Stimulated activated naive B cell treated with anti-CD40 and anti-IgM and Interleukin-4, amounts not matched to agents 10 μg/mL and 1 μg/mL and 100 μg/mL, for 72 hours (primary cell): ENCODE results near the gene FBXL15.

Experiments
- ATAC-seq, 2 donors: fragments of 150-1000 bp; cut with Tn5 transposase; replicated peaks; 2 replicates each; pipeline ENCODE4 v1.10.0; 2021; ENCODE audit warnings: moderate library complexity in 1 of 2
- DNase-seq: peaks from one replicate; pipeline ENCODE4 v3.0.0; 2021
- H3K27ac Mint-ChIP-seq: one replicate; pipeline ENCODE4 v1.8.0; 2022; ENCODE audit warnings: mild to moderate bottlenecking, mixed read lengths
- H3K27me3 Mint-ChIP-seq, 2 donors: one replicate each; pipeline ENCODE4 v1.8.0; 2022; ENCODE audit warnings: mixed read lengths in 2 of 2
- H3K36me3 Mint-ChIP-seq, 2 donors: one replicate each; pipeline ENCODE4 v1.8.0; 2022; ENCODE audit warnings: mixed read lengths in 2 of 2, mild to moderate bottlenecking in 1 of 2
- H3K4me1 Mint-ChIP-seq, 2 donors: one replicate each; pipeline ENCODE4 v1.8.0; 2022; ENCODE audit warnings: mixed read lengths in 2 of 2, mild to moderate bottlenecking in 1 of 2
- H3K4me3 Mint-ChIP-seq, 2 donors: one replicate each; pipeline ENCODE4 v1.8.0; 2022; ENCODE audit warnings: mild to moderate bottlenecking in 2 of 2, mixed read lengths in 2 of 2, moderate library complexity in 1 of 2
- H3K9me3 Mint-ChIP-seq, 2 donors: one replicate each; pipeline ENCODE4 v1.8.0; 2022; ENCODE audit warnings: mixed read lengths in 2 of 2, mild to moderate bottlenecking in 1 of 2

Gene FBXL15

DNA sequence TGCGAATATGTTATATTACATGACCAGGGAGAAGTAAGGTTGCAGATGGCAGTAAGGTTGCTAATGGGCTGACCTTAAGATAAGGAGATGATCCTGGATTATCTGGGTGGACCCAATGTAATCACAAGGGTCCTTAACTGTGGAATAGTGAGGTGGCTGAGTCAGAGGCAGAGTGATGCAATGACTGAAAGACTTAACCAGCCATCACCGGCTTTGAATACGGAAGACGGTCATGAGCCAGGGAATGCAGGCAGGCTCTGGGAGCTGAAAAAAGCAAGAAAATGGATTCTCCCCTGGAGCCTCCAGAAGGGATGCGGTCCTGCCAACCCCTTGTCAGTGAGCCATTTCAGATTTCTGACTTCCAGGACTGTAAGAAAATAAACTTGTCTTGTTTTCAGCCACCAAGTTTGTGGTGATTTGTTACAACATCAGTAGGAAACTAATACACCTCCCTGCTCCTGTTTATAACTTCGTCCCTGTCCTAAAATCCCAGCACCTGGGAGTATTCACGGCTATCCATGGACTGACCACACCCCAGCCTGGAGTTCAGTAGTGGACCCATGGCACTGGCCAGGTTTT lies 35.3 kb downstream of the FBXL15 start:
- Mint-ChIP-seq H3K36me3 (peaks cover 7 to 25% of the 10 kb centered on the region in 2 donors), H3K27ac (no peak overlapping the region), H3K27me3 (no peaks in the 10 kb centered on the region), H3K4me1 (peaks cover 13 to 27% of the 10 kb centered on the region in 2 donors), H3K9me3 (no peaks in the 10 kb centered on the region), H3K4me3 (no peak overlapping the region)
- no peak for ATAC-seq
- DNase-seq, result no peak

- no peaks in the 10 kb centered on the region for H3K9me3 Mint-ChIP-seq
- H3K27ac Mint-ChIP-seq, result no peak overlapping the region
- H3K36me3 Mint-ChIP-seq, result peaks cover 7 to 16% of the 10 kb centered on the region in 2 donors
- ATAC-seq (no peak), DNase-seq (no peak)
- H3K27me3 Mint-ChIP-seq, result no peaks in the 10 kb centered on the region
- no peak overlapping the region for H3K4me3 Mint-ChIP-seq
- peaks cover 20 to 28% of the 10 kb centered on the region in 2 donors for H3K4me1 Mint-ChIP-seq
Observed at GRCh38 chr10:102457591-102458150, 37.0 kb downstream of the FBXL15 start.

DNA sequence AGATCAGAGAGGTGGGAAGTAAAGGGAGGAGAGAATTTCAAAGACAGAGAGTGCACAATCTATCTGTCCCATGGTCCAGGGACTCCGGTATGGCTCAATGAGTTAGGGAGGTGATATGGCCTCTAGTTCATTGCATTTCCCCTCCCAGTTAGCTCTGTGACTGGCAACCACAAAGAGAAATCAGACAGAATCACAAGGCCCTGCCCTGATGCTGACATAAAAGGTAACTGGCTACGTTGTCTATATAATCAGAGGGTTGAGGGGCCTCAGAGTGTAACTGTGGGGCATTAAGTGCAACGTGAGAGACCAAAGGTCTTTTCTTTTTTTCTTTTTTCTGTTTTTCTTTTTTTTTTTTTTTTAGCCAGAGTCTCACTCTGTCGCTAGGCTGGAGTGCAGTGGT lies 38.0 kb downstream of the FBXL15 start:
- Mint-ChIP-seq H3K9me3 (no peaks in the 10 kb centered on the region), H3K4me1 (peaks cover 22 to 31% of the 10 kb centered on the region in 2 donors), H3K36me3 (peaks cover 3 to 10% of the 10 kb centered on the region in 2 donors), H3K27me3 (no peaks in the 10 kb centered on the region), H3K27ac (no peak overlapping the region), H3K4me3 (no peak overlapping the region)
- DNase-seq (no peak), ATAC-seq (no peak)

DNA sequence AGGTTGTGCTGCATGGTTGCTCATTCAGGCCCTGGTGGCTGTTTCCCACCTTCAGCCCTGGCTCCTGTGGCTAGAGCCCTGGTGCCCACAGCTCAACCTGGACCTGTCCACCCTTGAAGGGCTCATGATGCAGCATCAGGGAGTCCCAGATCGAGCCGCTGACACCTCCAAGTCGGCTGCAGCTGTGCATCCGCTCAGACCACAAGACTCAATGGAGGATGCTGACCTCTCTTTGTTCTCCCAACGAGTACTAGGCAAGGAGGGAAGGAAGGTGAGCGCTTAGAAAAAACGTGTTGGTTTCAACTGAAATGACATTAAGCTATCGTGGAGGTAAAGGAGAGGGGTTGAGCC lies 40.2 kb downstream of the FBXL15 start:
- peak; percentile 36 to 43 for ATAC-seq
- Mint-ChIP-seq H3K36me3 (peaks cover 1 to 5% of the 10 kb centered on the region in 2 donors), H3K27me3 (no peaks in the 10 kb centered on the region), H3K4me3 (peak overlapping the region; percentile 93 to 96), H3K9me3 (no peaks in the 10 kb centered on the region), H3K27ac (peak overlapping the region; percentile 88), H3K4me1 (peaks cover 23 to 37% of the 10 kb centered on the region in 2 donors)
- DNase-seq, result no peak

GRCh38 chr10:102461187-102462054 lies 40.8 kb downstream of the FBXL15 start:
- DNase-seq (peak; percentile 89), ATAC-seq (peak; percentile 96 to 97)
- Mint-ChIP-seq H3K36me3 (peaks cover 0 to 5% of the 10 kb centered on the region in 2 donors), H3K9me3 (no peaks in the 10 kb centered on the region), H3K4me1 (peaks cover 23 to 37% of the 10 kb centered on the region in 2 donors), H3K4me3 (peak overlapping the region; percentile 93 to 96), H3K27ac (peak overlapping the region; percentile 88), H3K27me3 (no peaks in the 10 kb centered on the region)

- no peaks in the 10 kb centered on the region for H3K9me3 Mint-ChIP-seq
- H3K4me1 Mint-ChIP-seq, result peaks cover 23 to 37% of the 10 kb centered on the region in 2 donors
- peak overlapping the region; percentile 60 for H3K27ac Mint-ChIP-seq
- no peaks in the 10 kb centered on the region for H3K27me3 Mint-ChIP-seq
- H3K36me3 Mint-ChIP-seq, result peaks cover 0 to 2% of the 10 kb centered on the region in 2 donors
- no peak for ATAC-seq
- no peak for DNase-seq
- peak overlapping the region; percentile 46 to 96 for H3K4me3 Mint-ChIP-seq
Observed at GRCh38 chr10:102462512-102463054, 41.9 kb downstream of the FBXL15 start.

DNA sequence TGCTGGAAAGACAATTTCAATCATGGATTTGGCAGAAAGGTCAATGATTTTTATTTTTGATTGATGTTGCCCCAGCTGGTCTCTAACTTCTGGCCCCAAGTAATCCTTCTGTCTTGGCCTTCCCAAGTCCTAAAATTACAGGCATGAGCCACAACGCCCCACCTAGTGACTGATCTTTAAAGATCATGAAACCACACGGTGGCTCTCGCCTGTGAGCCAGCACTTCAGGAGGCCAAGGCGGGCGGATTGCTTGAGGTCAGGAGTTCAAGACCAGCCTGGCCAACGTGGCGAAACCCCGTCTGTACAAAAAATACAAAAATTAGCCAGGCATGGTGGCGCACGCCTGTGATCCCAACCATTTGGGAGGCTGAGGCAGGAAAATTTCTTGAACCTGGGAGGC lies 43.3 kb downstream of the FBXL15 start:
- H3K4me3 Mint-ChIP-seq, result no peak overlapping the region
- H3K36me3 Mint-ChIP-seq, result peaks cover 0 to 3% of the 10 kb centered on the region in 2 donors
- H3K9me3 Mint-ChIP-seq, result no peaks in the 10 kb centered on the region
- no peak overlapping the region for H3K27ac Mint-ChIP-seq
- H3K4me1 Mint-ChIP-seq, result peaks cover 23 to 37% of the 10 kb centered on the region in 2 donors
- DNase-seq (no peak), ATAC-seq (no peak)
- H3K27me3 Mint-ChIP-seq, result no peaks in the 10 kb centered on the region

GRCh38 chr10:102465466-102465865 lies 44.8 kb downstream of the FBXL15 start:
- Mint-ChIP-seq H3K4me1 (peaks cover 23 to 37% of the 10 kb centered on the region in 2 donors), H3K9me3 (no peaks in the 10 kb centered on the region), H3K27me3 (no peaks in the 10 kb centered on the region), H3K4me3 (no peak overlapping the region), H3K36me3 (peaks cover 3 to 12% of the 10 kb centered on the region in 2 donors), H3K27ac (no peak overlapping the region)
- no peak for DNase-seq
- ATAC-seq, result no peak

GRCh38 chr10:102467318-102467717 lies 46.7 kb downstream of the FBXL15 start:
- peaks cover 11 to 19% of the 10 kb centered on the region in 2 donors for H3K4me1 Mint-ChIP-seq

GRCh38 chr10:102467971-102468438 lies 47.4 kb downstream of the FBXL15 start:
- peaks cover 5 to 12% of the 10 kb centered on the region in 2 donors for H3K4me1 Mint-ChIP-seq
- peaks cover 7 to 23% of the 10 kb centered on the region in 2 donors for H3K36me3 Mint-ChIP-seq
- H3K9me3 Mint-ChIP-seq, result no peaks in the 10 kb centered on the region
- H3K27ac Mint-ChIP-seq, result no peak overlapping the region
- H3K27me3 Mint-ChIP-seq, result no peaks in the 10 kb centered on the region
- no peak overlapping the region for H3K4me3 Mint-ChIP-seq
- no peak for ATAC-seq
- DNase-seq, result no peak

More at GRCh38 chr10:102467318-102467717, 46.7 kb downstream of the FBXL15 start:
- ATAC-seq (no peak), DNase-seq (no peak)
- no peaks in the 10 kb centered on the region for H3K27me3 Mint-ChIP-seq
- H3K9me3 Mint-ChIP-seq, result no peaks in the 10 kb centered on the region
- no peak overlapping the region for H3K27ac Mint-ChIP-seq
- H3K36me3 Mint-ChIP-seq, result peaks cover 7 to 19% of the 10 kb centered on the region in 2 donors
- no peak overlapping the region for H3K4me3 Mint-ChIP-seq

GRCh38 chr10:102468683-102469082 lies 48.0 kb downstream of the FBXL15 start:
- no peak overlapping the region for H3K27ac Mint-ChIP-seq
- no peaks in the 10 kb centered on the region for H3K27me3 Mint-ChIP-seq
- peaks cover 4 to 6% of the 10 kb centered on the region in 2 donors for H3K4me1 Mint-ChIP-seq
- no peak overlapping the region for H3K4me3 Mint-ChIP-seq
- no peak for ATAC-seq
- no peaks in the 10 kb centered on the region for H3K9me3 Mint-ChIP-seq
- peaks cover 10 to 23% of the 10 kb centered on the region in 2 donors for H3K36me3 Mint-ChIP-seq
- DNase-seq, result no peak

DNA sequence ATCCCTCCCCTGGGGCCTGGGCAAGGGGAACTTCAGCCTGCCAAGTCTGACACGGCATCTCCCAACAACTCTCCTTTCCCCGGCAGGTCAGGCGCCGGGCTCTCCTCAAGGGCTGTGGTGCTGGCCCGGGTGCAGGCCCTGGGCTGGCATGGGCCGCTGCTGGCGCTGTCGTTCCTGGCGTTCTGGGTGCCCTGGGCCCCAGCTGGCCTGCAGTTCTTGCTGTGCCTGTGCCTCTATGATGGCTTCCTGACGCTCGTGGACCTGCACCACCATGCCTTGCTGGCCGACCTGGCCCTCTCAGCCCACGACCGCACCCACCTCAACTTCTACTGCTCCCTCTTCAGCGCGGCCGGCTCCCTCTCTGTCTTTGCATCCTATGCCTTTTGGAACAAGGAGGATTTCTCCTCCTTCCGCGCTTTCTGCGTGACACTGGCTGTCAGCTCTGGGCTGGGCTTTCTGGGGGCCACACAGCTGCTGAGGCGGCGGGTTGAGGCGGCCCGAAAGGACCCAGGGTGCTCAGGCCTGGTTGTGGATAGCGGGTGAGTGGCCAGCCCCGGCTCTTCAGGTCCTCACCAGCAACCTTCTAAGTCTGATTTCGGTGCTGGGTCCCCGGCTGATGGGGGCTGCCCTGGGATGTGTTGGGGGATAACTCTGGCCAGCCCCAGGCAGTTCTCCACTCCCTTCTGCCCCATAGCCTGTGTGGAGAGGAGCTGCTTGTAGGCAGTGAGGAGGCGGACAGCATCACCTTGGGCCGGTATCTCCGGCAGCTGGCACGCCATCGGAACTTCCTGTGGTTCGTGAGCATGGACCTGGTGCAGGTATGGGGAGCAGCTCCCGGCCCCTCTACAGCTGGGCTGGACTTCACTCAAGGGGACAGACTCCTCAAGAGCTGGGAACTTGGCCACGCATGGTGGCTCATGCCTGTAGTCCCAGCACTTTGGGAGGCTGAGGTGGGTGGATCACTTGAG lies 50.2 kb downstream of the FBXL15 start:
- DNase-seq (no peak), ATAC-seq (no peak)
- Mint-ChIP-seq H3K4me1 (peaks cover 0 to 4% of the 10 kb centered on the region in 2 donors), H3K27ac (no peak overlapping the region), H3K9me3 (no peaks in the 10 kb centered on the region), H3K27me3 (no peaks in the 10 kb centered on the region), H3K4me3 (no peak overlapping the region), H3K36me3 (peaks cover 20 to 31% of the 10 kb centered on the region in 2 donors)
